ENCODE data around the gene GNAI1.

The GNAI1 gene

GRCh38 chr7:80133361-80134114 is 1.1 kb upstream of the GNAI1 start:
- in situ Hi-C loops (cut with HindIII; ENCODE audit: low pct_ligation_motif_present, low sequenced_read_pairs), result no loop called here
- H3K36me3 ChIP-seq (replicated peaks), result no peaks in the 10 kb centered on the region
- no peak overlapping the region for H3K27ac ChIP-seq
- H3K27me3 ChIP-seq (replicated peaks), result no peaks in the 10 kb centered on the region
- no peak overlapping the region for H3K4me3 ChIP-seq (ENCODE audit: low read depth, low read length)
- DNase-seq, result no peak
- TF ChIP-seq CTCF (IDR thresholded peaks at IDR 0.05; ENCODE audit: low read depth, low read length, missing control alignments), result peak; percentile 45

GRCh38 chr7:80134115-80134535 is 506 bp upstream of the GNAI1 start:
- in situ Hi-C loops (cut with HindIII; ENCODE audit: low pct_ligation_motif_present, low sequenced_read_pairs), result no loop called here
- Histone ChIP-seq H3K27me3 (replicated peaks) (no peaks in the 10 kb centered on the region), H3K27ac (peak overlapping the region; percentile 55), H3K4me3 (ENCODE audit: low read depth, low read length) (peak overlapping the region; percentile 74), H3K36me3 (replicated peaks) (no peaks in the 10 kb centered on the region)
- no peak for TF ChIP-seq CTCF (IDR thresholded peaks at IDR 0.05; ENCODE audit: low read depth, low read length, missing control alignments)
- DNase-seq, result no peak

- H3K27me3 ChIP-seq (replicated peaks), result no peaks in the 10 kb centered on the region
- H3K27ac ChIP-seq, result peak overlapping the region; percentile 61
- DNase-seq, result no peak
- peak overlapping the region; percentile 74 for H3K4me3 ChIP-seq (ENCODE audit: low read depth, low read length)
- in situ Hi-C loops (cut with HindIII; ENCODE audit: low pct_ligation_motif_present, low sequenced_read_pairs), result no loop called here
- no peaks in the 10 kb centered on the region for H3K36me3 ChIP-seq (replicated peaks)
- TF ChIP-seq CTCF (IDR thresholded peaks at IDR 0.05; ENCODE audit: low read depth, low read length, missing control alignments), result no peak
Observed at GRCh38 chr7:80135309-80136104, 876 bp downstream of the GNAI1 start.

- DNase-seq, result no peak
- no peak for TF ChIP-seq CTCF (IDR thresholded peaks at IDR 0.05; ENCODE audit: low read depth, low read length, missing control alignments)
- in situ Hi-C loops (cut with HindIII; ENCODE audit: low pct_ligation_motif_present, low sequenced_read_pairs), result no loop called here
- peak overlapping the region; percentile 74 for H3K4me3 ChIP-seq (ENCODE audit: low read depth, low read length)
- H3K27ac ChIP-seq, result peak overlapping the region; percentile 49
- no peaks in the 10 kb centered on the region for H3K27me3 ChIP-seq (replicated peaks)
- no peaks in the 10 kb centered on the region for H3K36me3 ChIP-seq (replicated peaks)
Observed at GRCh38 chr7:80136261-80137055, 1.8 kb downstream of the GNAI1 start.

- in situ Hi-C loops (cut with HindIII; ENCODE audit: low pct_ligation_motif_present, low sequenced_read_pairs), result no loop called here
- H3K36me3 ChIP-seq (replicated peaks), result no peaks in the 10 kb centered on the region
- no peak for TF ChIP-seq CTCF (IDR thresholded peaks at IDR 0.05; ENCODE audit: low read depth, low read length, missing control alignments)
- H3K27me3 ChIP-seq (replicated peaks), result no peaks in the 10 kb centered on the region
- no peak overlapping the region for H3K27ac ChIP-seq
- no peak for DNase-seq
- no peak overlapping the region for H3K4me3 ChIP-seq (ENCODE audit: low read depth, low read length)
Observed at GRCh38 chr7:80137410-80137809, 2.8 kb downstream of the GNAI1 start.
